CD4-positive, alpha-beta T cell treated with Interferon gamma for 1 hour (primary cell): ENCODE data around the gene KCNS1.

Source experiments
- DNase-seq: peaks from one replicate; pipeline ENCODE4 v3.0.0-alpha.2; 2020

Gene KCNS1

GRCh38 chr20:45047581-45048119 lies 53.3 kb downstream of the KCNS1 start:
- DNase-seq = no peak

- DNase-seq = no peak
These were observed 56.3 kb downstream of the KCNS1 start for GRCh38 chr20:45044601-45045000.

- peak; percentile 24 for DNase-seq
These were observed 56.8 kb downstream of the KCNS1 start for GRCh38 chr20:45044084-45044573.

- DNase-seq = no peak
These were observed 57.9 kb downstream of the KCNS1 start for GRCh38 chr20:45042978-45043377.
